ENCODE results near the gene TEX19. TPM values are rescaled to one million over a fixed set of nuclear protein-coding genes. Genes with fewer than 3 reads are reported as not detected.
"Not testable (repeated sequence)": the region's sequence is repeated elsewhere in the genome, so short reads cannot be mapped to it uniquely, and the experiment has no call there.

The TEX19 gene
- polyA plus RNA-seq, 4 donors: not detected

- no peak for DNase-seq (ENCODE audit: low read depth in 4 of 4, low spot score in 2 of 4)
These were observed 25.5 kb upstream of the TEX19 start, which contains the start of gene SECTM1 for GRCh38 chr17:82333279-82334171. Gene SECTM1 (minus strand): TSS chr17:82333766. CDS start chr17:82327240, 6,526 bp downstream.

- DNase-seq (ENCODE audit: low read depth in 4 of 4, low spot score in 2 of 4): no peak
These were observed 24.8 kb upstream of the TEX19 start for GRCh38 chr17:82334204-82334621.

DNA sequence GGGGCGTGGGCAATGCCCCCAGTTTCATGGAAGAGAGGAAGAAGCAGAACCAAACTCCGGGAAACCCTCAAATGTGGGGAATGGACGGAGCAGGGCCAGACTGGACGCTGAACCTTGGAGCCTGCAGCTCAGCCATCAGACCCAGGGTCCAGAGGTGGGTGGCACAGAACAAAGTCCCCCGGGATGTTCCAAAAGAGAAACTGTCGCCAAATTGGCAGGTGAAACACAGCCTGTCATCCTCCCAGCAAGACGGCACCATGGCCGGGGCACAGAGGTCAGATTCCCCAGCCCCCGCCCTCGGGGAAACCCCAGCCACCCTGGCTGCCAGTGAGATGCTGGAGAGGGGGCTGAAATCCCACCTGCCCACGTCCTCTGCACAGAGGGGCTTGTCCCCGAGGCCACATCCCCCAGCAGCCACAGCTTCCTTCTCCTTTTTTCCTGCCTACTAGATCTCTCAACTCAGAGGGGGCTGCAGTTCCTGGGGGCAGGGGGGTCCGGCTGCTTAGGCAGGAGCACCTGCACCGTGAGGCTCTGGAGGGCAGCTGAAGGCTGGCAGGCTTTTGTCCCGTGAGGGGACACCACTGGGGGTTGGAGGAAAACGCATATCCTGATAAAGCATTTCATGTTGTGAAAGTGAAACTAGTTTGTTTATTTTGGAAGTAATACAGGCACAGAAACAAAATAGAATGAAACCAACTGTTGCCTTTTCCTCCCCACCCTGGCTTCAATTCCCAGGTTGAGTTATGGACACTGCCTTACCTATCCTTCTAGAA, 24.2 kb upstream of the TEX19 start:
- DNase-seq (ENCODE audit: low read depth in 4 of 4, low spot score in 2 of 4): no peak

GRCh38 chr17:82338858-82339633, 20.0 kb upstream of the TEX19 start:
- no peak for DNase-seq (ENCODE audit: low read depth in 4 of 4, low spot score in 2 of 4)

DNA sequence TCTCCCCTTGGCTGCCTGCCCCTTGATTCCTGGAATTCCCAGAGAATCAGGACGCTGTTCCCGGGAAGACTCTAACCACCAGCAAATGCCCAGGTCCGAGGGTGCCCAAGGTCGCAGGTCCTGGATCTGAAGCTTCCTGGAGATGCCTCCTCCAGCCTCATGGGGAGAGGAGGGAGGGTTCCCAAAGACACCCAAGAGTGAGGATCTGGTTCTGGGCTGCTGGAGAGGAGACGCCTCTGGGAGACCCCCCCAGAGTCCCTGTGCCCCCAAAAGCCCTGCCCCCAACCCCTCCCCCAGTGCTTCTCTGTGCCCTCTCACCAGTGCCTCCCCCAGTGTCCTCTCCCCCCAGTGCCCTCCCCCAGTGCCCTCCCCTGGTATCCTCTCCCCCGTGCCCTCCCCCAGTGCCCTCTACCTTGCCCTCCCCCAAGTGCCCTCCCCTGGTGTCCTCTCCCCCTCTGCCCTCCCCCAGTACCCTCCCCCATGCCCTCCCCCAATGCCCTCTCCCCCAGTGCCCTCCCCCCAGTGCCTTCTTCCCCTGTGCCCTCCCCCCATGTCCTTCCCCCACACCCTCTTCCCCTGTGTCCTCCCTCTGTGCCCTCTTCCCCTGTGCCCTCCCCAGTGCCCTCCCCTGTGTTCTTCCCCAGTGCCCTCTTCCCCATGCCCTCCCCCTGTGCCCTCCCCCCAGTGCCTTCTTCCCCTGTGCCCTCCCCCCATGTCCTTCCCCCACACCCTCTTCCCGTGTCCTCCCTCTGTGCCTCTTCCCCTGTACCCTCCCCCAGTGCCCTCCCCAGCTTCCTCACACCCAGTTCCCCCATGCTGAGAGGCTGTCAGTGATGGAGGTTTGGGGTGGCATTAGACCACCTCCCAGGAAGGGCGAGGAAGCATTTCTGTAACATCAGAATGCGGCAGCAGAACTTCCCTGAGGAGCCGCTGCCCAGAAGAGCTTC, 19.1 kb upstream of the TEX19 start:
- DNase-seq (ENCODE audit: low read depth in 4 of 4, low spot score in 2 of 4): no peak

- no peak for DNase-seq (ENCODE audit: low read depth in 4 of 4, low spot score in 2 of 4)
These were observed 16.5 kb upstream of the TEX19 start for GRCh38 chr17:82342361-82343079.

GRCh38 chr17:82343560-82343959, 15.5 kb upstream of the TEX19 start:
- no peak for DNase-seq (ENCODE audit: low read depth in 4 of 4, low spot score in 2 of 4)

- no peak for DNase-seq (ENCODE audit: low read depth in 4 of 4, low spot score in 2 of 4)
These were observed 14.7 kb upstream of the TEX19 start for GRCh38 chr17:82344175-82344907.

GRCh38 chr17:82345151-82345976, 13.7 kb upstream of the TEX19 start:
- no peak for DNase-seq (ENCODE audit: low read depth in 4 of 4, low spot score in 2 of 4)

- no peak for DNase-seq (ENCODE audit: low read depth in 4 of 4, low spot score in 2 of 4)
These were observed 12.4 kb upstream of the TEX19 start for GRCh38 chr17:82346342-82347300.

DNA sequence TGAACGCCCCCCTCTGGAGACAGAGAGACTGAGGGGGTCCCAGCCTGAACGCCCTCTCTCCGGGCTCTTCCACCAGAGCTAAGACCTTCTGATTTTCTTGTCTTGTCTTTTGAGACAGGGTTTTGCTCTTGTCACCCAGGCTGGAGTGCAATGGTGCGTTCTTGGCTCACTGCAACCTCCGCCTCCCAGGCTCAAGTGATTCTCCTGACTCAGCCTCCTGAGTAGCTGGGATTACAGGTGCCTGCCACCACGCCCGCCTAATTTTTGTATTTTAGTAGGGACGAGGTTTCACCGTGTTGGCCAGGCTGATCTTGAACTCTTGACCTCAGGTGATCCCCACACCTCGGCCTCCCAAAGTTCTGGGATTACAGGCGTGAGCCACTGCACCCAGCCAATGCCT, 11.1 kb upstream of the TEX19 start:
- not testable (repeated sequence) for DNase-seq (ENCODE audit: low read depth in 4 of 4, low spot score in 2 of 4)

GRCh38 chr17:82348434-82348833, 10.6 kb upstream of the TEX19 start:
- no peak for DNase-seq (ENCODE audit: low read depth in 4 of 4, low spot score in 2 of 4)

DNA sequence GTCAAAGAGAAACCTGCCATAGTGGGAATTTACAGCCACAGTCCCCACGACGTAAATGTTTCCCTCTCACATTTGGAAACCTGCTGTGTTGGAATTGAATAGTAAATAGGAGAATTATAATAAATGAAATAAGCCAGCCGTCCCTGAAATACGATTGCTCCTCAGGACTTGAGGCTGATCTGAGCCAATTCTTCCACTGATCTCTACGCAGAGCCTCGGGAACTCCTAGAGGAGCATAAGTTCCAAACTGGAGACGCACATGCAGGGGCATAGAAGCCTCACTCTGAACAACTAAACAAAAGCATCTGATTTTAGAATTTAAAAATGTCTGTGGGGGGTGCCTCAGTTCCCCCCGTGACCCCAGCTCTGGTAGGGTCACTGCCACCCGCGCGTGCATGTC, 10.2 kb upstream of the TEX19 start:
- no peak for DNase-seq (ENCODE audit: low read depth in 4 of 4, low spot score in 2 of 4)

DNA sequence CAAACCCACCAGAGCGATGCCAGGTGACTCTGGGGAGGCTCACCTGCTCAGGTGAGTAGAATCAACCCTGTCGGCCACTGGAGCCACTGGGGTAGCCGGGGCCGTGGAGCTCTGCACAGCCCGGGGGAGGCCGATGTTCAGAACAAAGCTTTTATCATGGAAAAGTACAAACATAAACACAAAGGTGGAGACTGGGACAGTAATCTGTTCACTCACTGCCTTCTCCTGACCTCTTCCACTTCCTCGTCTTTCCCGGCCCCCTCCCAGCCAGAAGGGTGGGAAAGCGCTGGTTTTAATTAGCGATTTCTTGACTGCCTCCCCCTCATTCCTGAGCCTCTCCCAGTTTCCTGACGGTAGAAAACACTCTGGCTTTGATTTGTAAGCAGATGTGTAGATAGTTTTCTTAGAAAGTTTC, 9.8 kb upstream of the TEX19 start:
- DNase-seq (ENCODE audit: low read depth in 4 of 4, low spot score in 2 of 4): no peak

DNA sequence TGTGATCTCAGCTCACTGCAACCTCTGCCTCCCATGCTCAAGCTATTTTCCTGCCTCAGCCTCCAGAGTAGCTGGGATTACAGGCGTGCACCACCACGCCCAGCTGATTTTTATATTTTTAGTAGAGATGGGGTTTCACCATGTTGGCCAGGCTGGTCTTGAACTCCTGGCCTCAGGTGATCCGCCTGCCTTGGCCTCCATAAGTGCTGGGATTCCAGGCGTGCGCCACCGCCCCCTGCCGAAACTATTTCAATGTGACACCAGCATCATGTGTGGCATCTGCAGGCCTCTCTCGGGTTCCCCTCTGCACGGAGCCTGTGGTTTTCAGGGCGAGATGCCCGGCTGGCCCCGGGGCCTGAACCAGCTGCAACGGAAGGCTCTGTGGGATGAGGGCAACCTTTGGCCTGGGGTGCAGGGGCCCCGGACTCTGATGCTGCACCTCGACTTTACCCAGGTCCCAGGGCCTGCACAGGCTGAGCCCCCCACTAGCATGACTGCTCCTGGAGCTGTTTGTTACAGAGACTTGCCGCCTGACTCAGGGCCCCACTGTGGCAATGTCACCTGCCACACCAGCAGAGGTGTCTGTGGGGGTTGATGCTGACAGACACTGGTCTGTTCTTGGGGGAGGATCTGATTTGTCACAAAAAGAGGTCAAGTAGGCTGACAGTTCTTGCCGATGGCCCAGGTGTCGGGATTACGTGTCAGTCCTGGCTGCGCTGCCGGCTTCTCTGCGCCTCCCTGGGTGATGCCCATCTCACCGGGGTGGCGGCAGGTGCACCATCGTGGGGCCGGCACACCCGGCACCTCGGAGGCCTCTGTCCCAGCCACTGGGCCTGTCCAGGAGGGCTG, 8.6 kb upstream of the TEX19 start:
- no peak for DNase-seq (ENCODE audit: low read depth in 4 of 4, low spot score in 2 of 4)
